ENCODE results near the gene XXYLT1.
"Not testable (repeated sequence)": the region's sequence is repeated elsewhere in the genome, so short reads cannot be mapped to it uniquely, and the experiment has no call there.

Gene XXYLT1

GRCh38 chr3:195249858-195250464 is 21.0 kb downstream of the XXYLT1 start:
- no peak for DNase-seq

- no peak for DNase-seq
Measured at GRCh38 chr3:195249057-195249770, 21.7 kb downstream of the XXYLT1 start.

- no peak for DNase-seq
Measured at GRCh38 chr3:195248281-195248680, 22.7 kb downstream of the XXYLT1 start.

- no peak for DNase-seq
Measured at GRCh38 chr3:195247863-195248189, 23.1 kb downstream of the XXYLT1 start.

- no peak for DNase-seq
Measured at GRCh38 chr3:195247086-195247862, 23.7 kb downstream of the XXYLT1 start.

GRCh38 chr3:195246581-195246995 is 24.4 kb downstream of the XXYLT1 start:
- DNase-seq = no peak

- DNase-seq = no peak
Measured at GRCh38 chr3:195245531-195245951, 25.4 kb downstream of the XXYLT1 start.

- no peak for DNase-seq
Measured at GRCh38 chr3:195241592-195242355, 29.2 kb downstream of the XXYLT1 start.

GRCh38 chr3:195240939-195241338 is 30.0 kb downstream of the XXYLT1 start:
- no peak for DNase-seq

- DNase-seq = no peak
Measured at GRCh38 chr3:195240171-195240701, 30.7 kb downstream of the XXYLT1 start.

GRCh38 chr3:195239121-195239520 is 31.8 kb downstream of the XXYLT1 start:
- no peak for DNase-seq

- DNase-seq = no peak
Measured at GRCh38 chr3:195238586-195239118, 32.3 kb downstream of the XXYLT1 start.

GRCh38 chr3:195238081-195238571 is 32.8 kb downstream of the XXYLT1 start:
- no peak for DNase-seq

- no peak for DNase-seq
Measured at GRCh38 chr3:195236801-195237570, 34.0 kb downstream of the XXYLT1 start.

- DNase-seq = no peak
Measured at GRCh38 chr3:195236076-195236798, 34.7 kb downstream of the XXYLT1 start.

GRCh38 chr3:195230244-195230643 is 40.7 kb downstream of the XXYLT1 start:
- no peak for DNase-seq

GRCh38 chr3:195228886-195229285 is 42.1 kb downstream of the XXYLT1 start:
- not testable (repeated sequence) for DNase-seq

- no peak for DNase-seq
Measured at GRCh38 chr3:195227871-195228270, 43.1 kb downstream of the XXYLT1 start.

GRCh38 chr3:195226900-195227447 is 44.0 kb downstream of the XXYLT1 start:
- no peak for DNase-seq

- DNase-seq = no peak
Measured at GRCh38 chr3:195226445-195226844, 44.5 kb downstream of the XXYLT1 start.

Data from NCI-H1092 treated with DMSO at 0.1 percent for 48 hours (cell line).